NB4 (cell line): ENCODE data around the gene NUP62.

Source experiments
- POLR2A ChIP-seq: IDR thresholded peaks from 2 replicates; pipeline ENCODE4 v1.6.1; 2011; ENCODE audit warnings: mild to moderate bottlenecking; ENCODE audit not compliant: insufficient read length; ENCODE audit errors: extremely low read depth
- TF ChIP-seq, protein P1 (sequence below): IDR thresholded peaks from one replicate; pipeline ENCODE4 v1.5.1; 2012; ENCODE audit warnings: low read depth, low read length

DNA sequence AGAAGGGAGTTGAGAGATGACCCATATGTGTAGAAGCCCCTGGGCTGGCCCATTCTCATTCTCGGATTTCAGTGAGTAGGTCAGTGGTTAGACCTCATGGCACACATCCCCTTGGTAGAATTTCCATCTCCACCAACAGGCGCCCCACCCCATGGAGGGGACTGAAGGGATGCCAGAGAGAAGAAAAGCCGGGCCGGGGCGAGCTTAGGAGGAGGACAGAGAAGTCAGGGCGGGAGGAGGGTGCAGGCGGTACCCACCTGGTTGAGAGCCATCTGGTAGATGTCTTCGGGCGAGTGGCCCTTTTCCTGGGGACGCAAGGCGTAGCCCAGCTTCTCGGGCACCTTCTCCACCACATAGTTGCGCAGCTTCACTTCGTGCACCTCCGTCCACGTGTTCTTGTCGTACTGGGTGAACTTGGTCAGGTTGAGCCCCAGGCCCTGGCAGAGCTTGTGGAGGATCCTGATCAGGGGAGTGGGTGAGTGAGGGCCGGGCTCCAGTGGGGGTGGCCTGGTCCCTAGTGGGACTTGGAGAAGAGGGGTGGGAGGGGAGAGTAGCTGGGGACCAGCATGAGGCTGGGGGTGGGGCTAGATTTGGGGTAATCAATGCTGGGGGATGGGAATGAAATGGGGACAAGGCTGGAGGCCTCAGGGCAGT, 35.2 kb downstream of the NUP62 start:
- TF ChIP-seq, protein P1, sequence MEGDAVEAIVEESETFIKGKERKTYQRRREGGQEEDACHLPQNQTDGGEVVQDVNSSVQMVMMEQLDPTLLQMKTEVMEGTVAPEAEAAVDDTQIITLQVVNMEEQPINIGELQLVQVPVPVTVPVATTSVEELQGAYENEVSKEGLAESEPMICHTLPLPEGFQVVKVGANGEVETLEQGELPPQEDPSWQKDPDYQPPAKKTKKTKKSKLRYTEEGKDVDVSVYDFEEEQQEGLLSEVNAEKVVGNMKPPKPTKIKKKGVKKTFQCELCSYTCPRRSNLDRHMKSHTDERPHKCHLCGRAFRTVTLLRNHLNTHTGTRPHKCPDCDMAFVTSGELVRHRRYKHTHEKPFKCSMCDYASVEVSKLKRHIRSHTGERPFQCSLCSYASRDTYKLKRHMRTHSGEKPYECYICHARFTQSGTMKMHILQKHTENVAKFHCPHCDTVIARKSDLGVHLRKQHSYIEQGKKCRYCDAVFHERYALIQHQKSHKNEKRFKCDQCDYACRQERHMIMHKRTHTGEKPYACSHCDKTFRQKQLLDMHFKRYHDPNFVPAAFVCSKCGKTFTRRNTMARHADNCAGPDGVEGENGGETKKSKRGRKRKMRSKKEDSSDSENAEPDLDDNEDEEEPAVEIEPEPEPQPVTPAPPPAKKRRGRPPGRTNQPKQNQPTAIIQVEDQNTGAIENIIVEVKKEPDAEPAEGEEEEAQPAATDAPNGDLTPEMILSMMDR: no peak
- TF ChIP-seq POLR2A: no peak
